ENCODE measurements around the gene RECK.

The RECK gene

GRCh38 chr9:36135741-36136271 is 99.1 kb downstream of the RECK start:
- no peak for TF ChIP-seq CTCF (IDR thresholded peaks at IDR 0.05; ENCODE audit: low read depth, low read length)
- DNase-seq (ENCODE audit: low read depth in 2 of 2), result no peak
- peak overlapping the region; percentile 45 to 71 for H3K4me3 ChIP-seq (replicated peaks in 1 of 2; ENCODE audit: low read depth in 2 of 2, low read length in 2 of 2)

GRCh38 chr9:36136272-36136893 is 99.7 kb downstream of the RECK start, which contains the start of gene GLIPR2:
Gene GLIPR2 (plus strand): TSS chr9:36136733. CDS start chr9:36136779, 46 bp downstream.
- TF ChIP-seq CTCF (IDR thresholded peaks at IDR 0.05; ENCODE audit: low read depth, low read length), result no peak

GRCh38 chr9:36136894-36137391 is 100.2 kb downstream of the RECK start:
- no peak for TF ChIP-seq CTCF (IDR thresholded peaks at IDR 0.05; ENCODE audit: low read depth, low read length)
- H3K4me3 ChIP-seq (replicated peaks in 1 of 2; ENCODE audit: low read depth in 2 of 2, low read length in 2 of 2), result peak overlapping the region; percentile 66 to 71
- no peak for DNase-seq (ENCODE audit: low read depth in 2 of 2)

More at GRCh38 chr9:36136272-36136893, 99.7 kb downstream of the RECK start, which contains the start of gene GLIPR2:
- H3K4me3 ChIP-seq (replicated peaks in 1 of 2; ENCODE audit: low read depth in 2 of 2, low read length in 2 of 2), result peak within 1 kb of the TSS; percentile 66 to 71
- peak; percentile 66 to 80 for DNase-seq (ENCODE audit: low read depth in 2 of 2)

- peak; percentile 40 to 41 for DNase-seq (ENCODE audit: low read depth in 2 of 2)
- TF ChIP-seq CTCF (IDR thresholded peaks at IDR 0.05; ENCODE audit: low read depth, low read length), result no peak
- peak overlapping the region; percentile 66 to 71 for H3K4me3 ChIP-seq (replicated peaks in 1 of 2; ENCODE audit: low read depth in 2 of 2, low read length in 2 of 2)
Observed at GRCh38 chr9:36137392-36138004, 100.8 kb downstream of the RECK start.

- no peak overlapping the region for H3K4me3 ChIP-seq (replicated peaks in 1 of 2; ENCODE audit: low read depth in 2 of 2, low read length in 2 of 2)
- DNase-seq (ENCODE audit: low read depth in 2 of 2), result no peak
- no peak for TF ChIP-seq CTCF (IDR thresholded peaks at IDR 0.05; ENCODE audit: low read depth, low read length)
Observed at GRCh38 chr9:36138496-36138895, 101.8 kb downstream of the RECK start.

GRCh38 chr9:36138901-36139300 is 102.2 kb downstream of the RECK start:
- no peak for DNase-seq (ENCODE audit: low read depth in 2 of 2)
- TF ChIP-seq CTCF (IDR thresholded peaks at IDR 0.05; ENCODE audit: low read depth, low read length), result no peak
- no peak overlapping the region for H3K4me3 ChIP-seq (replicated peaks in 1 of 2; ENCODE audit: low read depth in 2 of 2, low read length in 2 of 2)

All from cardiac fibroblast (primary cell).